ENCODE data around the gene NT5DC2. TPM values are rescaled to one million over a fixed set of nuclear protein-coding genes. Genes with fewer than 3 reads are reported as not detected.

The NT5DC2 gene
- total RNA-seq, 1 donor from 2014 or later: 9.9 TPM

DNA sequence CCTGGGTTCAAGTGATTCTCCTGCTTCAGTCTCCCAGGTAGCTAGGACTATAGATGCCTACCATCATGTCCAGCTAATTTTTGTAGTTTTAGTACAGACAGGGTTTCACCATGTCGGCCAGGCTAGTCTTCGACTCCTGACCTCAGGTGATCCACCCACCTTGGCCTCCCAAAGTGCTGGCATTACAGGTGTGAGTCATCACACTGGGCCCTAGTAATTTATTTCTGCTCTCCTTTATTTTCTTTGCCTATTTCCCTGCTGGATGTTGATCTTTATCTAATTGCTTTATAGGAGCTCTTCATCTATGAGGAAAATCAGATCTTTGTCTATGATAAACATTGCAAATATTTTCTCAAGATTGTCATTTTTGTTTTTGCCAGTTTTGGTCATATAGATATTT, 34.4 kb upstream of the NT5DC2 start:
- no peaks in the 10 kb centered on the region for H3K4me1 Mint-ChIP-seq
- H3K36me3 Mint-ChIP-seq (ENCODE audit: low read depth): peaks cover 41% of the 10 kb centered on the region
- H3K9me3 Mint-ChIP-seq: no peaks in the 10 kb centered on the region
- ATAC-seq (ENCODE audit: low read depth): no peak
- POLR2A ChIA-PET: no interaction called here
- intact Hi-C loops (cut with micrococcal nuclease): no loop called here
- TF ChIP-seq, protein P1, sequence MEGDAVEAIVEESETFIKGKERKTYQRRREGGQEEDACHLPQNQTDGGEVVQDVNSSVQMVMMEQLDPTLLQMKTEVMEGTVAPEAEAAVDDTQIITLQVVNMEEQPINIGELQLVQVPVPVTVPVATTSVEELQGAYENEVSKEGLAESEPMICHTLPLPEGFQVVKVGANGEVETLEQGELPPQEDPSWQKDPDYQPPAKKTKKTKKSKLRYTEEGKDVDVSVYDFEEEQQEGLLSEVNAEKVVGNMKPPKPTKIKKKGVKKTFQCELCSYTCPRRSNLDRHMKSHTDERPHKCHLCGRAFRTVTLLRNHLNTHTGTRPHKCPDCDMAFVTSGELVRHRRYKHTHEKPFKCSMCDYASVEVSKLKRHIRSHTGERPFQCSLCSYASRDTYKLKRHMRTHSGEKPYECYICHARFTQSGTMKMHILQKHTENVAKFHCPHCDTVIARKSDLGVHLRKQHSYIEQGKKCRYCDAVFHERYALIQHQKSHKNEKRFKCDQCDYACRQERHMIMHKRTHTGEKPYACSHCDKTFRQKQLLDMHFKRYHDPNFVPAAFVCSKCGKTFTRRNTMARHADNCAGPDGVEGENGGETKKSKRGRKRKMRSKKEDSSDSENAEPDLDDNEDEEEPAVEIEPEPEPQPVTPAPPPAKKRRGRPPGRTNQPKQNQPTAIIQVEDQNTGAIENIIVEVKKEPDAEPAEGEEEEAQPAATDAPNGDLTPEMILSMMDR (IDR thresholded peaks at IDR 0.05): no peak
- no peak for DNase-seq
- no peak overlapping the region for H3K4me3 Mint-ChIP-seq
- CTCF ChIA-PET: no interaction called here
- no peak overlapping the region for H3K27ac Mint-ChIP-seq
- H3K27me3 Mint-ChIP-seq: no peaks in the 10 kb centered on the region

DNA sequence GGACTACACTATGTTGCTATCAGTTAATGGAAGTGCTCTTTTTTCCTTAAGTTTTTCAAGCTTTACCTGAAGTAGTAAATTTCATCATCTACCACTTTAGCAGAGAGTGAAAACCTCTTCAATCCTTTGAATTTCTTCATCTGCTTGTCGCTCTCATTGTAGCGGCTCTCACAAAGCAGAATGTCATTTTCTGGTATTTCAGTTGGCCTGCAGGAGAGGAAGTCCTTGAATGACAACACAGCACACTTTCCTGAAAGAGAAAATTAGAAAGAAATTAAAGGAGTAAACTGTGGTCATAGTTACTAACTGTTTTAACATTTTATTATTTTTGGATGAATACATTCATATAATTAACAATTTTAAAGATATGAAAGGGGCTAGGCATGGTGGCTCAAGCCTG, 30.3 kb upstream of the NT5DC2 start:
- ChIA-PET CTCF (no interaction called here), POLR2A (no interaction called here)
- Mint-ChIP-seq H3K27me3 (no peaks in the 10 kb centered on the region), H3K36me3 (ENCODE audit: low read depth) (peaks cover 63% of the 10 kb centered on the region), H3K4me1 (no peaks in the 10 kb centered on the region), H3K9me3 (no peaks in the 10 kb centered on the region), H3K27ac (no peak overlapping the region), H3K4me3 (no peak overlapping the region)
- intact Hi-C loops (cut with micrococcal nuclease): no loop called here
- TF ChIP-seq, protein P1 (IDR thresholded peaks at IDR 0.05): no peak
- no peak for DNase-seq
- no peak for ATAC-seq (ENCODE audit: low read depth)

DNA sequence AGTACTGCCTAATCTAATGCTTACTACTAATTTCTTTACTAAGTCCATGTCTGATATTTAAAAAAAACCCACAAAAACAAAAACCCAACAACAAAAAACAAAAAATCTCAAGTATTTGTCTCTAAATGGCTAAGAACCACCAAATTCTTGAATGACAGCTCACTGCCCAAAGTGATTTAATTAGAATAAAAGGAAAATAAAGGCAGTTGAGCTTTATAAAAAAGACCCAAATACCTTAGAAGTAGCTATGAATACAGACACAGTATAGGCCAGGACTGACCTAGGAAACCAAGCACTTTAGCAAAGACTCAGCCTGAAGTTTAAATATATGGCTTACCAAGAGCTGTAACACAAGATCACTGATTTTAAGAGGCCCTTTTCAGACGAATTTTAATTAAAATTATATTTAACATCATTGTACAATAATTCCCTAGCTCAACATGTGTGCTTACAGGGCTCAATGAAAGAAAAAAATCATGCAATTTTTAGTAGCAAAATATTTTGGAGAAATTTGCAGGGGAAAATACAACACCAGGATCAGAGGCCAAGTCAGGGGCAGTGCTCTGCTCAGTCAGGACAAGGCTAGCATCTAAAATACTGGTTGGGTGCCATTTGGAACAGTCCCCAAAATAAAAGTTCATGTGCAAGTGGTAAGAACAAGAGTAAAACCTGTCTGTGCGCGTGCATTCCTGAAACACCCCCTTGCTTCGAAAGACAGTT, 27.5 kb upstream of the NT5DC2 start:
- DNase-seq (no peak), ATAC-seq (ENCODE audit: low read depth) (no peak)
- H3K27me3 Mint-ChIP-seq: no peaks in the 10 kb centered on the region
- ChIA-PET CTCF (no interaction called here), POLR2A (interaction anchor here (0.7 kb wide), 1 partner anchor 1150 kb away, joined by 3 read pairs; no protein-coding TSS in a partner anchor)
- intact Hi-C loops (cut with micrococcal nuclease): no loop called here
- no peak overlapping the region for H3K4me3 Mint-ChIP-seq
- TF ChIP-seq, protein P1 (IDR thresholded peaks at IDR 0.05): no peak
- no peaks in the 10 kb centered on the region for H3K9me3 Mint-ChIP-seq
- no peaks in the 10 kb centered on the region for H3K4me1 Mint-ChIP-seq
- no peak overlapping the region for H3K27ac Mint-ChIP-seq
- H3K36me3 Mint-ChIP-seq (ENCODE audit: low read depth): peaks cover 75% of the 10 kb centered on the region

DNA sequence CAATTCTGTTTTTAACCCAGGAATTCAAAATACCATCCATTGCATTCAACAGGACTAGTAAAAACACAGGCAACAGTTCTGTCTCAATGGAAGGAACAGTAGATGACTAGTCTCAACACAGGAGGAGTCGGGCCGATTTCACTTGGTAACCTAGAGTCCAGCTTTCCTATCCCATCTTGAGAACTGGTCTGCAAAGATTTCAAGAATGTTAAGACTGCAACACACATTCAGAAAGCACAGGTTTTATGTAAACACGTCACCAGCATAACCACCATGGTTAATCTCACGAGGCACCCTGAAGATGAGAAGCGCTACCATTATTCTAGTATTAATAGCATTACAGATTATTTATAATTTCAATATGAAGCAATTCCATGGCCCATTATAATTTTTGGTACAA, 24.8 kb upstream of the NT5DC2 start:
- Mint-ChIP-seq H3K27me3 (no peaks in the 10 kb centered on the region), H3K9me3 (no peaks in the 10 kb centered on the region), H3K4me3 (no peak overlapping the region), H3K36me3 (ENCODE audit: low read depth) (peaks cover 84% of the 10 kb centered on the region), H3K4me1 (no peaks in the 10 kb centered on the region), H3K27ac (no peak overlapping the region)
- POLR2A ChIA-PET: no interaction called here
- TF ChIP-seq, protein P1 (IDR thresholded peaks at IDR 0.05): no peak
- ATAC-seq (ENCODE audit: low read depth) (no peak), DNase-seq (no peak)
- intact Hi-C loops (cut with micrococcal nuclease): no loop called here
- CTCF ChIA-PET: no interaction called here

DNA sequence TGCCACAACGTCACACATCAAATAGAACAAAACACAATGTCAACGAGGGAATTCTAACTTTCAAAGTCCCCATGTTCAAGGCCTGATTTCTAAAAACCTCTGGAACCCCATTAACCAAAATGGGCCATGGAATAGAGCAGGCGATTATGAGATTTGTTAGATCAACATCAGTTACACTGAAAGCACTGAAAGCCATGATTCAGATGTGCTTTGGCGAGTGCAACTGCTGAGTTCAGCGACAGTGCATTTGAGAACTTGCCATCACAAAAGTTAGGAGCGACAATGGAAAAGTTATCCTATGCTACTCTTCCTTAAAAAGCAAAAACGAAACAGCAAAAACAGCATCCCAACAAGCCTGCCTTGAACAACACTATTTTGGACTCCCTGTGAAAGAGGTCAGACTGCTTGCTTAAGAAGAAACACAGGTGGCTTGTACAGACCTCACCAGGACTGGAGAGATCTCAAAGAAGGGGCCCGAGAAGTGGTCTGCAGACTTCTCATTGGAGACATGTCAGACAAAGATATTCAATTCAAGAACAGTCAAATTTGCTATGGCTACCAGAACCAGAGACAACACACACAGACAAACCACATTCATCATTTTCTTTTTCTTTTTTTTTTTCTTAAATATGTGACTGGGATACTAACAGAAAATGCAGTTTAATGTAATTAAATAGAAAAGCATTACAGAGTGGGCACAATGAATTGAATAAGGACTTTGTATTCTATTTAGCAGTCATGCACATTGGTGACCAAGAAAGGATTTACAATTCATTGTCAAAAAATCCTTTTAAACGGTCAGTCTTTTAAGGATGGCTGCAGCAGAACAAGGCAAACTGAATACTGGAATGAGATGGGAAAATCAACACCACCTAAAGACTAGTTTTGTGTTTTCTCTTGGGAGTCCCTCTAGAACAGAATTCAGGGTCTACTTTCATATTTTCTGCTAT, 23.6 kb upstream of the NT5DC2 start:
- Mint-ChIP-seq H3K27me3 (no peaks in the 10 kb centered on the region), H3K4me1 (no peaks in the 10 kb centered on the region), H3K4me3 (no peak overlapping the region), H3K9me3 (no peaks in the 10 kb centered on the region), H3K27ac (no peak overlapping the region), H3K36me3 (ENCODE audit: low read depth) (peaks cover 78% of the 10 kb centered on the region)
- ChIA-PET POLR2A (no interaction called here), CTCF (no interaction called here)
- ATAC-seq (ENCODE audit: low read depth) (no peak), DNase-seq (no peak)
- intact Hi-C loops (cut with micrococcal nuclease): no loop called here
- TF ChIP-seq, protein P1 (IDR thresholded peaks at IDR 0.05): no peak

Data from activated B cell treated with CpG ODN at 0.5 μM for 24 hours (primary cell).